Measurements from ENCODE around the gene ROGDI.

GRCh38 chr16:4830408-4830807 is 28.0 kb upstream of the ROGDI start:
- TF ChIP-seq POLR2A (IDR thresholded peaks at IDR 0.05) (no peak), CTCF (IDR thresholded peaks at IDR 0.05) (no peak)

Measured in suprapubic skin (tissue), 3 donors.